Measurements from ENCODE around the gene MYO1E. TPM values are rescaled to one million over a fixed set of nuclear protein-coding genes. Genes with fewer than 3 reads are reported as not detected.

MYO1E gene
- 100 to 1,000 TPM; 245 to 380 (median 268) TPM for total RNA-seq

DNA sequence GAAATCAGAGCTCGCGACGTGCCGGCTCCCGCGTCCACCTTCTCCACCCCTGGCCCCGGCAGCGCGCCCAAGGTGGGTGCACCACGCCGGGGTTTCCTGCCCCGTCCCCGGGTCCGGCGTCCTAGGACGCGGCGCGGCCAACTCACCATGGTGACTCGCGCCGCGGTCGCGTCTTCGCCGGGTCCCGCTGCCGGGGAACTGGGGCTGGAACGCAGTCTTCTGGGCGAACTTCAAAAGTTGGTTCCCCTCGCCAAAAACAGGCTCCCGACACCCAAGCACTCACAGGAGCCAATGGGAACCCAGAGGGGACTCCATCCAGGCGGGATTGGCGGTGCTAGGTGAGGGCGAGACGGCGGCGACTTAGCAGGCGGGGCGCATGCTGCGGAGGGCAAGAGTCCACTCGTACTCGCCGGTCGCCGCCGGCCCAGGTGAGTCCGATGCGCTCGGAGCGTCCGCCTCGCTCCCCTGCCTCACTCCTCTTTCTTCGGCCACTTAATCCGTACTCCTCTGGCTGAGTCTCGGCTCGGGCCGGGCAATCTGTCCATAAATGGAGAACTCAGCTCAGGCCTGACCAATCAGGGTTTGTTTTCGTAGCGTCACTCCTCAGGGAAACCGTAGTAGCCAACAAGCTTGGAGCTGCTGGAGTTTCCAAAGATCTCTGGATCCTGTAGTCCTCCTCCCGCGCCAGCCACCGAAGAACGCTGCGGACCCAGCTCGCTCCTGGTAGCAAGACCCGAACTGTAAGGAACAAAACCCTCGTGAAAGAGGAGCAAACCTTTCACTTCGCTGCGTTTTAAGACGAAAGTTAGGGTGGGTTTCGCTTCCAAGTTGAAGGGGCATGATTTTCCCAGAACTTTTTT, at the start of gene MYO1E:
Gene MYO1E (minus strand): TSS at position 520 of the 860 bp plus-strand sequence. CDS start 371 bp downstream, at position 149.
- peak within 1 kb of the TSS; percentile 67 to 99 (median 84) for H3K4me3 ChIP-seq
- TF ChIP-seq, protein P1, sequence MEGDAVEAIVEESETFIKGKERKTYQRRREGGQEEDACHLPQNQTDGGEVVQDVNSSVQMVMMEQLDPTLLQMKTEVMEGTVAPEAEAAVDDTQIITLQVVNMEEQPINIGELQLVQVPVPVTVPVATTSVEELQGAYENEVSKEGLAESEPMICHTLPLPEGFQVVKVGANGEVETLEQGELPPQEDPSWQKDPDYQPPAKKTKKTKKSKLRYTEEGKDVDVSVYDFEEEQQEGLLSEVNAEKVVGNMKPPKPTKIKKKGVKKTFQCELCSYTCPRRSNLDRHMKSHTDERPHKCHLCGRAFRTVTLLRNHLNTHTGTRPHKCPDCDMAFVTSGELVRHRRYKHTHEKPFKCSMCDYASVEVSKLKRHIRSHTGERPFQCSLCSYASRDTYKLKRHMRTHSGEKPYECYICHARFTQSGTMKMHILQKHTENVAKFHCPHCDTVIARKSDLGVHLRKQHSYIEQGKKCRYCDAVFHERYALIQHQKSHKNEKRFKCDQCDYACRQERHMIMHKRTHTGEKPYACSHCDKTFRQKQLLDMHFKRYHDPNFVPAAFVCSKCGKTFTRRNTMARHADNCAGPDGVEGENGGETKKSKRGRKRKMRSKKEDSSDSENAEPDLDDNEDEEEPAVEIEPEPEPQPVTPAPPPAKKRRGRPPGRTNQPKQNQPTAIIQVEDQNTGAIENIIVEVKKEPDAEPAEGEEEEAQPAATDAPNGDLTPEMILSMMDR (IDR thresholded peaks at IDR 0.05), result no peak
- TF ChIP-seq POLR2A (IDR thresholded peaks at IDR 0.05), result peak; percentile 96 to 98
- H3K9me3 ChIP-seq, result no peaks in the 10 kb centered on the region
- peaks cover 0 to 12% (median 4%) of the 10 kb centered on the region in 4 donors for H3K4me1 ChIP-seq
- no peaks in the 10 kb centered on the region for H3K27me3 ChIP-seq
- peak; percentile 75 to 95 (median 93) for DNase-seq
- peak within 1 kb of the TSS; percentile 85 to 96 (median 91) for H3K27ac ChIP-seq
- H3K36me3 ChIP-seq, result no peaks in the 10 kb centered on the region

DNA sequence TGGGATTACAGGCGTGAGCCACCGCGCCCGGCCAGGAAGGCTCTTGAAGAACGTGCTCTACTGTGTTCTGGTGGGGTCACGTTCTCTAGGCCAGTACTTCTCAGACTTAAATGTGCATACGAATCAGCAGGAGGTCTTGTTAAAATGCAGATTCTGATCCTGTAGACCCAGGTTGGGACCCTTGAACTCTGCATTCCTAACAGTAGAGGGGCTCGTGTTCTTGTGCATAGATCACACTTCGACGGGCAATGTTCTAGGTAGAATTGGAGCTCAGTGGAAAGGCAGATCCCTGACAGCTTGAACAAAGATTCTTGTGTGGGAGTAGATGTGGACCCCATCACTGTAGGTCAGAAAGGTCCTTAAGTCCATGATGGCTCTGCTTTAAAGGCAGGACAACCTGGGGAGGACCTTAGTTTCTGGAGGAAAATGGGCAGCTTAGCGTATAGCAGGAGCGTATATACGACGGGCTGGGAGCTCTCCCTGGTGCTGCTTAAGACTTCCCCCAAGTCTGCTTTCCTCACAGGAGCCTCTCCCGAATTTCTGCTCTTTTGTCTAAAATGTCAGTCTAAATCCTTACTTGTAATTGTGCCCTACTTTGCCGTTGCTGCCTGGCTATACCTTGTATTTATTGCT, 48.4 kb upstream of the MYO1E start:
- TF ChIP-seq, protein P1 (IDR thresholded peaks at IDR 0.05), result no peak
- TF ChIP-seq POLR2A (IDR thresholded peaks at IDR 0.05), result no peak
- no peak for DNase-seq
- no peaks in the 10 kb centered on the region for H3K27me3 ChIP-seq
- H3K36me3 ChIP-seq, result no peaks in the 10 kb centered on the region
- peaks cover 0 to 4% (median 0%) of the 10 kb centered on the region in 4 donors for H3K4me1 ChIP-seq
- no peak overlapping the region for H3K4me3 ChIP-seq
- no peaks in the 10 kb centered on the region for H3K9me3 ChIP-seq
- no peak overlapping the region for H3K27ac ChIP-seq

DNA sequence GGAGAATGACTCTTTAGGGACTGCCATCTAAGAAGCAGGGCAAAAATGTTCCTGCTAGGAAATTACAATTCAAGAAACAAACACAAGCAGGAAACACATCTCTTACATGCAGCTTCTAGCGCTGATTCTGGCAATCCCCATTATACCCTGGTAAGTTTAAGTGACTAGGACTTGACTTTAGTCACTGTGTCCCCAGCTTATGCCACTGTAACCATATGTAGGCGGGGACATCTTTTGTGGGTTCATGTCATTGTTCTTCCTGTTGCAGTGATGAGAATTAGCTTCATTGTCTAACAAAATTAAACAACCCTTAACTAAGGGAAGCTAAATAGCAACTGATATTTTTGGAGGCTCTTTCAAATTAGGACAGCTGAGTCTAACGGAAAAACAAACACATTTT, 47.4 kb upstream of the MYO1E start:
- H3K27ac ChIP-seq, result no peak overlapping the region
- no peak overlapping the region for H3K4me3 ChIP-seq
- TF ChIP-seq, protein P1 (IDR thresholded peaks at IDR 0.05), result no peak
- no peak for TF ChIP-seq POLR2A (IDR thresholded peaks at IDR 0.05)
- no peaks in the 10 kb centered on the region for H3K27me3 ChIP-seq
- no peak for DNase-seq
- peaks cover 0 to 4% (median 0%) of the 10 kb centered on the region in 4 donors for H3K4me1 ChIP-seq
- H3K36me3 ChIP-seq, result no peaks in the 10 kb centered on the region
- H3K9me3 ChIP-seq, result no peaks in the 10 kb centered on the region

DNA sequence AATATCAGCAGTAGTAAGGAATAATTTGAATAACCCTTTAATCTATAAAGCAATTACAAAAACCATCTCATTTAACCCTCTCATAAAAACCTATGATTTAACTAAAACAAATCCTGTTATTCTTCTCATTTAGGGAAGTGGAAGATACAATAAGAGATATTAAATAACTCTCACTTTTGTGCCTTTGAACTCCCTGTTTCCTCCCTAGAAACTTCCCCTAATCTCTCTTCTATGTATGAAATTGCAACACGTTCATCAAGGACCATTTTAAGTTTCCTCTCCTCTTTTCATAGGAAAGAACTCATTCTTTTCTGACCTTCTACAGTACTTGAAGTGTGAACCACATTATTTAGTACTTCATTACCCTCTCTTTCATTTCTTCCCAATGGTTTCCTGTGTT, 46.5 kb upstream of the MYO1E start:
- Histone ChIP-seq H3K27me3 (no peaks in the 10 kb centered on the region), H3K27ac (no peak overlapping the region), H3K36me3 (no peaks in the 10 kb centered on the region), H3K4me3 (no peak overlapping the region), H3K9me3 (no peaks in the 10 kb centered on the region), H3K4me1 (peaks cover 0 to 4% (median 0%) of the 10 kb centered on the region in 4 donors)
- no peak for DNase-seq
- no peak for TF ChIP-seq POLR2A (IDR thresholded peaks at IDR 0.05)
- TF ChIP-seq, protein P1 (IDR thresholded peaks at IDR 0.05), result no peak

DNA sequence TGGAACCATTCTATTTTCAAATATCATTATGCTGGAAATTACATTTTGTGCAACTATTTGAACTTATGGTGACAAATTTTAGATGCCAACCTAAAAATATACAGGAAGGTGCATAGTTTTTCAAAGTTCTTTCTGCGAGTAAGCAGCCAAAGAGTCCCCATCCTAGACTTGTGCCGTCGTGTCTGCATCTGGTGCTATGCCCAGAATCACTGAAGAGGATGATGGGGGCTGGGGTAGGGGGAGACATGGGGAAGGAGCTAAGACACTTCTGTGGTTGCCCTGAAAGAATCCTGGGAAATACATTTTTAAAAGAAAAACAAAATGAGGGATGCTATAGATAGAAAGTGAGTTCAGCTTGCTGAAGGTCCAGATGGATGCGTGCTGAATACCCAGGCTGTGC, 44.1 kb upstream of the MYO1E start:
- DNase-seq, result no peak
- Histone ChIP-seq H3K9me3 (no peaks in the 10 kb centered on the region), H3K36me3 (no peaks in the 10 kb centered on the region), H3K27ac (no peak overlapping the region), H3K4me3 (no peak overlapping the region), H3K4me1 (peaks cover 0 to 9% (median 4%) of the 10 kb centered on the region in 4 donors), H3K27me3 (no peaks in the 10 kb centered on the region)
- TF ChIP-seq, protein P1 (IDR thresholded peaks at IDR 0.05), result no peak
- TF ChIP-seq POLR2A (IDR thresholded peaks at IDR 0.05), result no peak
